A673 (cell line): Measurements from ENCODE around the gene OR2H2. TPM values are rescaled to one million over a fixed set of nuclear protein-coding genes. Genes with fewer than 3 reads are reported as not detected.

Source experiments
- BruUV-seq: library from RNA; stranded (reverse); fragments of 400-500 nt; replicated peaks from 2 replicates; lab custom pipeline; 2021; lab: Mats Ljungman, UMichigan
- CTCF ChIA-PET: fragments of 300-600 bp; sonication (Branson Sonifier 250); formaldehyde crosslinking; loops from one replicate; lab custom pipeline; 2022; ENCODE audit warnings: antibody characterized with exemption; lab: Charles Lee
- POLR2A ChIA-PET: fragments of 300-600 bp; sonication (Branson Sonifier 250); formaldehyde crosslinking; loops from one replicate; lab custom pipeline; 2022; ENCODE audit warnings: antibody characterized with exemption; ENCODE audit not compliant: low non-redundant PET; lab: Charles Lee
- DNase-seq: peaks from one replicate; pipeline ENCODE4 v3.0.0-alpha.2; 2015; ENCODE audit warnings: low spot score
- H3K27ac ChIP-seq: fragments of 200-600 bp; sonication (generic); 2 replicates; pipeline ENCODE4 v1.5.1; 2016; ENCODE audit warnings: mixed run types, low read depth, mild to moderate bottlenecking, mixed read lengths, antibody characterized with exemption, low read length; ENCODE audit not compliant: poor library complexity, severe bottlenecking
- H3K27me3 ChIP-seq: fragments of 200-600 bp; sonication (generic); replicated peaks from 2 replicates; pipeline ENCODE4 v1.6.1; 2017; ENCODE audit warnings: mixed run types, low read depth, mild to moderate bottlenecking, mixed read lengths, antibody characterized with exemption, low read length; ENCODE audit not compliant: insufficient read depth, poor library complexity
- H3K36me3 ChIP-seq: fragments of 200-600 bp; sonication (generic); 2 replicates; pipeline ENCODE4 v1.6.1; 2016; ENCODE audit warnings: mixed run types, mild to moderate bottlenecking, mixed read lengths, antibody characterized with exemption, low read length; ENCODE audit not compliant: insufficient read depth, poor library complexity, severe bottlenecking
- H3K4me1 ChIP-seq: fragments of 200-600 bp; sonication (generic); 2 replicates; pipeline ENCODE4 v1.6.1; 2017; ENCODE audit warnings: mixed run types, mild to moderate bottlenecking, mixed read lengths, antibody characterized with exemption, low read length; ENCODE audit not compliant: insufficient read depth, poor library complexity, severe bottlenecking
- H3K4me3 ChIP-seq: fragments of 200-600 bp; sonication (generic); 2 replicates; pipeline ENCODE4 v1.5.1; 2016; ENCODE audit warnings: low read depth, mixed run types, mild to moderate bottlenecking, mixed read lengths, low read length; ENCODE audit not compliant: poor library complexity, severe bottlenecking
- H3K9me3 ChIP-seq: fragments of 200-600 bp; sonication (generic); 2 replicates; pipeline ENCODE4 v1.6.1; 2016; ENCODE audit warnings: mixed run types, low read depth, mild to moderate bottlenecking, mixed read lengths, antibody characterized with exemption, low read length; ENCODE audit not compliant: poor library complexity, severe bottlenecking
- CTCF ChIP-seq: fragments of 300-800, 200-600 bp; sonication (generic); conservative IDR thresholded peaks from 2 replicates; pipeline ENCODE4 v1.5.1; 2017; ENCODE audit warnings: low read depth, mild to moderate bottlenecking, antibody characterized with exemption, low read length, moderate library complexity, mixed read lengths
- EZH2 ChIP-seq: fragments of 200-600 bp; sonication (generic); IDR thresholded peaks from 2 replicates; pipeline ENCODE4 v1.6.1; 2017; ENCODE audit warnings: borderline replicate concordance, low read depth, mild to moderate bottlenecking, mixed read lengths, antibody characterized with exemption, low read length; ENCODE audit not compliant: poor library complexity, severe bottlenecking
- intact Hi-C: fragments of 100-400 bp; cut with micrococcal nuclease; formaldehyde crosslinking; loops from one replicate; pipeline ENCODE4 v1.10.0; 2022; ENCODE audit not compliant: unreplicated experiment
- total RNA-seq: library from RNA; stranded (reverse); gene quantifications from 2 replicates; pipeline ENCODE4 v1.2.3, GENCODE V29; 2021

Gene OR2H2
- total RNA-seq, 1 experiment from 2014 or later, result not detected

DNA sequence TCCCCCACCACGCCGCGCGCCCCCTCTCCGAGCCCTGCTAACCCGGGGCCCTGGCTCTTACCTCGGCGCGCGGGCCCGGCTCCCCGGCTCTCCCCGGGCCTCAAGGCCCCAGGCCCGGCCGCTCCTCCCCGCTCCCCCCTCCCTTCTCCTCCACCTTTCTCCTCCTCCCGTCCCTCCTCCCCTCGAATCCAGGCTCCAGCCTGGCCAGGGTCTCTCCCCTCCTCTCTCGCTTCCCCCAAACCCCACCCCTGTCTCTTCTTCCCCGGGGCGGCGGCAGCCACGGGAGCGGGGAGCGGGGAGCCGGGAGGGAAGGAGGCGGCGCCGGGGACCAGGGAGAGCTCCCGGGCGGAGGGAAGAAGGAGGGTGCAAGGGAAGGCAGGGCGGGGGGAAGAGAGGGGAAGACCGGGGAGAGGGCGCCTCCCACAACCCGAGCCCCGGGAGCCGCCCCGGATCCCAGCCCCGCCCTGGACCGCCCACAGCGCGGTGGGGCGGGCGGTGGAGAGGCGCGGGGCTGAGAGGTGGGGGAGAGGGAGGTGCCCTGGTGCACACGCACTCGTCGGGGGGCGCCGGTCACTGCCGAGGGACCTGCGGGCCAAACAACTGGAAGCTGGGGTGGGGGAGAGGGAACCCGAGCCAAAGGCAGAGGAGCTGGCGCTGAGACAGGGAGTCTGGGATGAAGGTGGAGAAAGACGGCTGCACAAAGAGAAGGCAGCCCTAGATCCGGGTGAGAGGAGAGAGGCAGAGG is 48.0 kb downstream of the OR2H2 start, which contains the start of gene GABBR1:
GABBR1 (minus strand) TSS at position 395 of the 745 bp plus-strand sequence. CDS start 798 bp downstream, outside the sequence.
- TF ChIP-seq EZH2, result no peak
- no peak for TF ChIP-seq CTCF
- Histone ChIP-seq H3K4me3 (peak within 1 kb of the TSS; percentile 84), H3K27ac (peak within 1 kb of the TSS; percentile 77), H3K4me1 (peaks cover 33% of the 10 kb centered on the region), H3K27me3 (no peaks in the 10 kb centered on the region), H3K9me3 (no peaks in the 10 kb centered on the region), H3K36me3 (no peaks in the 10 kb centered on the region)
- POLR2A ChIA-PET, result interaction anchor here (0.6 kb wide), 1 partner anchor 687 kb away, joined by 4 read pairs; no protein-coding TSS in a partner anchor
- DNase-seq, result peak; percentile 96
- BruUV-seq, result no TSS peak
- CTCF ChIA-PET, result interaction anchor here (0.6 to 2.0 kb wide), 8 partner anchors 15 to 405 kb away, joined by 3 to 15 read pairs (median 5); no protein-coding TSS in a partner anchor
- intact Hi-C loops, result no loop called here

- Histone ChIP-seq H3K36me3 (no peaks in the 10 kb centered on the region), H3K9me3 (no peaks in the 10 kb centered on the region), H3K27me3 (no peaks in the 10 kb centered on the region), H3K27ac (peak overlapping the region; percentile 77), H3K4me3 (peak overlapping the region; percentile 84), H3K4me1 (peaks cover 33% of the 10 kb centered on the region)
- ChIA-PET CTCF (interaction anchor here (0.6 to 2.0 kb wide), 5 partner anchors 14 to 258 kb away, joined by 3 to 15 read pairs (median 5); no protein-coding TSS in a partner anchor), POLR2A (interaction anchor here (0.6 kb wide), 1 partner anchor 688 kb away, joined by 4 read pairs; no protein-coding TSS in a partner anchor)
- TF ChIP-seq EZH2 (no peak), CTCF (no peak)
- no TSS peak for BruUV-seq
- intact Hi-C loops, result no loop called here
- peak; percentile 42 for DNase-seq
These were observed 48.6 kb downstream of the OR2H2 start for GRCh38 chr6:29633534-29633905.

- Histone ChIP-seq H3K27ac (no peak overlapping the region), H3K4me3 (no peak overlapping the region), H3K9me3 (no peaks in the 10 kb centered on the region), H3K27me3 (no peaks in the 10 kb centered on the region), H3K36me3 (no peaks in the 10 kb centered on the region), H3K4me1 (peaks cover 7% of the 10 kb centered on the region)
- ChIA-PET POLR2A (no interaction called here), CTCF (no interaction called here)
- TF ChIP-seq EZH2 (no peak), CTCF (no peak)
- no peak for DNase-seq
- BruUV-seq, result no TSS peak
- intact Hi-C loops, result no loop called here
These were observed 52.3 kb downstream of the OR2H2 start for GRCh38 chr6:29637247-29637646.

Other genes with a start within 250 kb of the OR2H2 start
- gene OR5V1, start 216.3 kb upstream of the OR2H2 start, total RNA-seq, result not detected in 2 replicates
- not detected in 2 replicates for gene OR12D3, start 209.8 kb upstream of the OR2H2 start, total RNA-seq
- gene OR12D2, start 189.5 kb upstream of the OR2H2 start, total RNA-seq, result not detected in 2 replicates
- gene OR12D1, start 170.2 kb upstream of the OR2H2 start, total RNA-seq, result not detected in 2 replicates
- not detected in 2 replicates for gene OR10C1, start 145.8 kb upstream of the OR2H2 start, total RNA-seq
- gene OR11A1, start 128.1 kb upstream of the OR2H2 start, total RNA-seq, result not detected in 2 replicates
- not detected in 2 replicates for gene OR2H1, start 128.0 kb upstream of the OR2H2 start, total RNA-seq
- gene MAS1L, start 97.2 kb upstream of the OR2H2 start, total RNA-seq, result not detected in 2 replicates
- gene UBD, start 25.4 kb upstream of the OR2H2 start, total RNA-seq, result not detected in 2 replicates
- gene GABBR1, start 48.1 kb downstream of the OR2H2 start, total RNA-seq, result 72.4 and 81.3 TPM in 2 replicates
- not detected in 2 replicates for gene MOG, start 72.0 kb downstream of the OR2H2 start, total RNA-seq
- not detected in 2 replicates for gene ZFP57, start 96.0 kb downstream of the OR2H2 start, total RNA-seq
- gene HLA-F, start 138.3 kb downstream of the OR2H2 start, total RNA-seq, result 0.68 TPM in 1 of 2 replicates, not detected in the other
- gene HLA-G, start 242.7 kb downstream of the OR2H2 start, total RNA-seq, result not detected in 2 replicates